HEK293 (cell line): ENCODE results near the gene CAPN5.

Experiments
- EGR2 ChIP-seq: fragments of 450-650 bp; formaldehyde crosslinking; IDR thresholded peaks from 2 replicates; pipeline ENCODE4 v1.5.1; 2016; ENCODE audit warnings: low read depth, missing biosample characterization, missing genetic modification characterization
- HOXC10 ChIP-seq: sonication (generic); formaldehyde crosslinking; IDR thresholded peaks from 2 replicates; pipeline ENCODE4 v1.8.1; 2023; ENCODE audit warnings: mild to moderate bottlenecking, missing genetic modification reagents
- REST ChIP-seq: fragments of 450-650 bp; formaldehyde crosslinking; IDR thresholded peaks from 2 replicates; pipeline ENCODE4 v1.5.1; 2016; ENCODE audit warnings: missing biosample characterization, missing genetic modification characterization
- ZNF174 ChIP-seq: fragments of 450-650 bp; formaldehyde crosslinking; IDR thresholded peaks from 2 replicates; pipeline ENCODE4 v1.5.0; 2017; ENCODE audit warnings: missing biosample characterization, mild to moderate bottlenecking, missing genetic modification characterization
- ZNF274 ChIP-seq, 2 experiments: fragments of 200-500 bp in 1 of 2; fragments of 450-650 bp in 1 of 2; sonication (Bioruptor generic) in 1 of 2; formaldehyde crosslinking in 1 of 2; IDR thresholded peaks; 2 replicates each; pipeline versions ENCODE4 v1.5.1 to v1.6.1; 2014 to 2016; ENCODE audit warnings: borderline replicate concordance in 1 of 2, inconsistent platforms in 1 of 2, low read length in 1 of 2, missing biosample characterization in 1 of 2, missing genetic modification characterization in 1 of 2
- ZSCAN5A ChIP-seq: fragments of 450-650 bp; formaldehyde crosslinking; IDR thresholded peaks from 2 replicates; pipeline ENCODE4 v1.5.1; 2016; ENCODE audit warnings: missing biosample characterization, missing genetic modification characterization
- TF ChIP-seq, protein P1 (sequence below): fragments of 450-650 bp; formaldehyde crosslinking; IDR thresholded peaks from 2 replicates; pipeline ENCODE4 v1.5.1; 2016; ENCODE audit warnings: missing biosample characterization, missing genetic modification characterization, borderline replicate concordance

DNA sequence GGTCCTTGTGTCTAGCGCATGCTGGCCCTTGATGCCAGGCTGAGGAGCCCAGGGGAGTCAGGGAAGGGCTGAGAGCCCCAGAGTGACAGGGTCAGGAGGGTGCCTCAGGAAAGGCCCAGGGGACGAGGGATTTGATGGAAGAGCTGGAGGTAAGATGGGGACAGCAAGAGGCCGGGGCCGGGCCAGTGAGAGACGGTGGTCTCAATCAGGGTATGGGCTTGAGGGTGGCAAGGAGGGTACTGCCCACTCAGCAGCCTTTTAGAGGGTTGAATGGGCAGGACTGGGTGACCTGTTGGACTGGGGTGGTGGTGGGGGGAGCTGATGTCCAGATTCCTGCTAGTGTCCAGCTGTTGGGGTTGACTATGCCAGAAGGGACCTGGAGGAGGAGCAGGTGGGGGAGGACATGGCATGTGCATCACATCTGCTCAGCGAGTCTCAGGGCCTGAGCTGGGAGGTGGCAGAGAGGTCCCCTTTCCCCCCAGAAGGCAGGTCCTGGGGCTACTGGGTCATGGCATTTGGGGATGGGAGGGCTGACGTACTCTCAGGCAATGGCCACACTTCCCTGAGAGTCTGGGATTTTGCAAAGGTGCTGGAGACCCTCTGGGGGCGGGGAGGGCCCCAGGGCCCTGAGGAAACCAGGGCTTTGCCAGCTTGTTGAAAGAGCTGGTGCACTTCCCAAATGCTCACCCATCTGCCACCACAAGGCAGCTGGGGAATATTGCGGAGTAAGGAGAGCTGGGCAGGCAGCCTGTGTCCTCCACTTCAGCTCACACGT is 79.7 kb downstream of the CAPN5 start:
- TF ChIP-seq ZNF274 (IDR thresholded peaks at IDR 0.05; ENCODE audit: low read length): no peak
- no peak for TF ChIP-seq ZNF274 (tag by site-specific recombination; IDR thresholded peaks at IDR 0.05; ENCODE audit: borderline replicate concordance)
- TF ChIP-seq EGR2 (tag by site-specific recombination): no peak
- no peak for TF ChIP-seq ZSCAN5A
- TF ChIP-seq, protein P1, sequence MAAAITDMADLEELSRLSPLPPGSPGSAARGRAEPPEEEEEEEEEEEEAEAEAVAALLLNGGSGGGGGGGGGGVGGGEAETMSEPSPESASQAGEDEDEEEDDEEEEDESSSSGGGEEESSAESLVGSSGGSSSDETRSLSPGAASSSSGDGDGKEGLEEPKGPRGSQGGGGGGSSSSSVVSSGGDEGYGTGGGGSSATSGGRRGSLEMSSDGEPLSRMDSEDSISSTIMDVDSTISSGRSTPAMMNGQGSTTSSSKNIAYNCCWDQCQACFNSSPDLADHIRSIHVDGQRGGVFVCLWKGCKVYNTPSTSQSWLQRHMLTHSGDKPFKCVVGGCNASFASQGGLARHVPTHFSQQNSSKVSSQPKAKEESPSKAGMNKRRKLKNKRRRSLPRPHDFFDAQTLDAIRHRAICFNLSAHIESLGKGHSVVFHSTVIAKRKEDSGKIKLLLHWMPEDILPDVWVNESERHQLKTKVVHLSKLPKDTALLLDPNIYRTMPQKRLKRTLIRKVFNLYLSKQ (tag by site-specific recombination): no peak
- no peak for TF ChIP-seq REST (tag by site-specific recombination)
- no peak for TF ChIP-seq ZNF174 (tag by site-specific recombination)
- TF ChIP-seq HOXC10 (CRISPR knock-in tag): no peak
